ENCODE data around the gene ABHD15.

Gene ABHD15

DNA sequence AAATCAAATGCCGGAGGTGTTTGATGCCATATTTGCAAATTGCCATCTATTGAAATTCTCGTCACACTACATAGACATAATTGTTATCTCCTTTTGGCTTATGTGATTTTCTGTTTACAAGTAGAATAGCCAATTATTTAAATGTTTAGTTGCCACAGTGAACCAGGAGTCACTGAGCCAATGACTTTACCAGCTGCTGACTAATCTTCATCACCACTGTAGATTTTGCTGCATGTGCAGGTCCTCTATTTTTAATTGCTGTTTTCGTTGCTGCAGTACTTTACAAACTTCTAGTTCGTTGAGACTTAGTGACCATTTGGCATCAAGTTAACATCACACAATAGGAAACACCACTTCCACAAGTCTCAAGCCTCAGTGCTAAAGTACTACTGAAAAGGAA is 22.8 kb downstream of the ABHD15 start:
- DNase-seq (ENCODE audit: low spot score) = no peak

- DNase-seq (ENCODE audit: low spot score) = peak; percentile 52
These were observed 32.9 kb downstream of the ABHD15 start for GRCh38 chr17:29533976-29534375.

DNA sequence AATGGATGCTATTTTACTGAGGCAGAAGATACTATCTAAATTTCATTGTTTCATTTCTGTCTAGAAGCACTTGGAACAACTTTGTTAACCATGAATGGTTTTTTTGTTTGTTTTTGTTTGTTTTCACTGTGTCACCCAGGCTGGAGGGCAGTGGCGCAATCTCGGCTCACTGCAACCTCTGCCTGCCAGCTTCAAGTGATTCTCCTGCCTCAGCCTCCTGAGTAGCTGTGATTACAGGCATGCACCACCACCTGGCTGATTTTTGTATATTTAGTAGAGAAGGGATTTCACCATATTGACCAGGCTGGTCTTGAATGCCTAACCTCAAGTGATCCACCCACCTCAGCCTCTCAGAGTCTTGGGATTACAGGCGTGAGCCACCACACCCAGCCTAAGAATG is 40.5 kb downstream of the ABHD15 start:
- DNase-seq (ENCODE audit: low spot score) = no peak

DNA sequence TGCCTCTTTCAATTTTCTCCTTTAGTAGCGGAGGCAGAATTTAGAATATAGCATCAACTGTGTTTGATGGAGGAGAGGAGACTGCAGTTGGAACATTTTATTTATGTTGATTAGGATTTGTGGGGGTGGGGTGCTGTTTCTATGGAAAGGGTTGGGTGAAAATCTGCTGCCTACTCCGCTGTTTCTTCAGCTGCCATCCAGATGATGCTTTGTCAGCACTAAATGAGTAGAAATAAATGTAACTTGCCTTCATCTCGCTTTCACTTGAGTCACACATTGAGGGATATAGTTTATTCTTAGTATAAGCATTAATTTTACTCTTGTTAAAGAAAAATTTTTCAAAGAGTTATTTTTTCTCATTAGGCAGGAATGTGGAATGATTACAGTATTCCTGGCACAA is 42.1 kb downstream of the ABHD15 start:
- peak; percentile 9 for DNase-seq (ENCODE audit: low spot score)

DNA sequence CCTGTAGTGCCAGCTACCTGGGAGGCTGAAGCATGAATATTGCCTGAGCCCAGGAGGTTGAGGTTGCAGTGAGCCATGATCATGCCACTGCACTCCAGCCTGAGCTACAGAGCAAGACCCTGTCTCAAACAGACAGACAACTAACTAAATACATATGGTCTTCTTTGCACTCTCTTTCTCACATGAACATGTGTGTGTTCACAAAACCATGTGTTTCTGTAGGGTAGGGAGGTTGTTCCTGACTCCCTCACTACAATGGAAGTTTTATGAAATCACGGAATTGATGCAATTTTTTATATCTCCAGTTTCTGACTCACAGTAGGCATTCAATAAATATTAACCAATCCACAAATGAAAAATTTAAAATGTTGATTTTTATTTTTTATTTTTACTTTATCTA is 48.5 kb downstream of the ABHD15 start:
- DNase-seq (ENCODE audit: low spot score) = no peak

DNA sequence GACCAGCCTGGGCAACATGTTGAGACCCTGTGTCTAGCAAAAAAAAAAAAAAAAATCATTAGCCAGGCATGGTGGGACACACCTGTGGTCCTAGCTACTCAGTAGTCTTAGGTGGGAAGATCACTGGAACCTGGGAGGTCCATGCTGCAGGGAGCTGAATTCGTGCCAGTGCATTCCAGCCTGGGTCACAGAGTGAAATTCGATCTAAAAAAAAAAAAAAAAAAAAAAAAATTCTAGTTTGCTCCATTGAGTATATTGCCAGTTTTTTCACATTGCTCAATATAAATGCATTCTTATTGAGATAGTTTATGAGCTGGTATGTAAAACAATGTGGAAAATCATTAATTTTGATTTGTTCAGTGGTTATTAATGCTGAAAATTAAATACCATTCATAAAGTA is 52.0 kb downstream of the ABHD15 start:
- no peak for DNase-seq (ENCODE audit: low spot score)

DNA sequence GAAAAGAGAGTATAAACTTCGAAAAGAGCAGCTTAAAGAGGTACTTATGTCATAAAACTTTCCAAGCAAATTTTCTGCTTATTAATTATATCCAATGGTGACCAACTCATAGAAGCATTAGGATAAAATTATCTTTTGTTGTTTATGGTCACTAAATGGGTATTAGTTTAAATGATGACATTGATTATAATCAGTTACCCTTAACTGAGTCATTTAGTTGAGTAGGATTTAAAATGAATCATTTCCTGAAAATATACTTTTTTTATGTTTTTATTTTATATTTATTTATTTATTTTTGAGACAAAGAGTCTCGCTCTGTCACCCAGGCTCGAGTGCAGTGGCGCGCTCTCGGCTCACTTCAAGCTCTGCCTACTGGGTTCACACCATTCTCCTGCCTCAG is 55.9 kb downstream of the ABHD15 start:
- no peak for DNase-seq (ENCODE audit: low spot score)
